Fibroblast of pulmonary artery (primary cell): ENCODE results near the gene GABPB2.

Experiments
- DNase-seq: peaks from one replicate; pipeline ENCODE4 v3.0.0-alpha.2; 2010; ENCODE audit warnings: low read depth
- H3K4me3 ChIP-seq: replicated peaks from 2 replicates; pipeline ENCODE4 v1.5.1; 2011; ENCODE audit warnings: low read depth, mild to moderate bottlenecking, control low read depth, low read length, moderate library complexity
- CTCF ChIP-seq: IDR thresholded peaks from 2 replicates; pipeline ENCODE4 v1.5.1; 2011; ENCODE audit warnings: mild to moderate bottlenecking, control low read depth, low read length, inconsistent platforms; ENCODE audit errors: missing control alignments

Gene GABPB2

GRCh38 chr1:151059109-151060006, 11.2 kb upstream of the GABPB2 start, which contains the start of gene CDC42SE1:
Gene CDC42SE1, minus strand, starts transcription at chr1:151059622. Its CDS starts 3,892 bp downstream, at chr1:151055730.
- peak; percentile 60 for TF ChIP-seq CTCF
- H3K4me3 ChIP-seq = peak within 1 kb of the TSS; percentile 97
- peak; percentile 87 for DNase-seq

- H3K4me3 ChIP-seq = peak within 1 kb of the TSS; percentile 97
- TF ChIP-seq CTCF = no peak
- DNase-seq = peak; percentile 60
These were observed 10.4 kb upstream of the GABPB2 start, which contains the start of gene MLLT11 for GRCh38 chr1:151060007-151060656. Gene MLLT11, plus strand, starts transcription at chr1:151060397. Its CDS starts 6,828 bp downstream, at chr1:151067225.

- no peak for DNase-seq
- no peak for TF ChIP-seq CTCF
- peak overlapping the region; percentile 97 for H3K4me3 ChIP-seq
These were observed 9.7 kb upstream of the GABPB2 start for GRCh38 chr1:151060657-151061421.

- no peak for TF ChIP-seq CTCF
- H3K4me3 ChIP-seq = peak overlapping the region; percentile 97
These were observed 8.9 kb upstream of the GABPB2 start for GRCh38 chr1:151061704-151062103.

GRCh38 chr1:151062741-151063371, 7.7 kb upstream of the GABPB2 start:
- TF ChIP-seq CTCF = no peak
- peak overlapping the region; percentile 23 for H3K4me3 ChIP-seq
- DNase-seq = peak; percentile 83

More at GRCh38 chr1:151061704-151062103, 8.9 kb upstream of the GABPB2 start:
- DNase-seq = no peak

- no peak for DNase-seq
- TF ChIP-seq CTCF = no peak
- no peak overlapping the region for H3K4me3 ChIP-seq
These were observed 5.4 kb upstream of the GABPB2 start for GRCh38 chr1:151065089-151065645.
